ENCODE measurements around the gene ASB18.

The ASB18 gene

DNA sequence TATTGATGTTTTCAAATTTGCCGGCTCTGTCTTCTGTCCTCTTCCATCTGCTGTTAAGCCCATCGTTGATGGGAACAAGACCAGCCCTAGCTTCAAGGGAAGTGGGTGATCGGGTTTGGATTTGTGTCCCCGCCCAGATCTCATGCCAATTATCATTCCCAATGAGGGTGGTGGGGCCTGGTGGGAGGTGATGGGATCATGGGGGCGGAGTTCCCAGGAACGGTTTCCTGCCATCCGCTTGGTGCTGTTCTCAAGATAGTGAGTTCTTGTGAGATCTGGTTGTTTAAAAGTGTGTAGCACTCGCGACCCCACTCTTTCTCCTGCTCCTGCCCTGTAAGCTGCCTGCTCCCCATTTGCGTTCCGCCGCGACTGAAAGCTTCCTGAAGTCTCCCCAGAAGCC is 9.5 kb downstream of the ASB18 start:
- Mint-ChIP-seq H3K4me3 (no peak overlapping the region), H3K27me3 (ENCODE audit: low read depth) (peaks cover 19% of the 10 kb centered on the region), H3K36me3 (ENCODE audit: low read depth) (no peaks in the 10 kb centered on the region), H3K9me3 (no peaks in the 10 kb centered on the region), H3K27ac (no peak overlapping the region), H3K4me1 (no peaks in the 10 kb centered on the region)
- TF ChIP-seq, protein P1, sequence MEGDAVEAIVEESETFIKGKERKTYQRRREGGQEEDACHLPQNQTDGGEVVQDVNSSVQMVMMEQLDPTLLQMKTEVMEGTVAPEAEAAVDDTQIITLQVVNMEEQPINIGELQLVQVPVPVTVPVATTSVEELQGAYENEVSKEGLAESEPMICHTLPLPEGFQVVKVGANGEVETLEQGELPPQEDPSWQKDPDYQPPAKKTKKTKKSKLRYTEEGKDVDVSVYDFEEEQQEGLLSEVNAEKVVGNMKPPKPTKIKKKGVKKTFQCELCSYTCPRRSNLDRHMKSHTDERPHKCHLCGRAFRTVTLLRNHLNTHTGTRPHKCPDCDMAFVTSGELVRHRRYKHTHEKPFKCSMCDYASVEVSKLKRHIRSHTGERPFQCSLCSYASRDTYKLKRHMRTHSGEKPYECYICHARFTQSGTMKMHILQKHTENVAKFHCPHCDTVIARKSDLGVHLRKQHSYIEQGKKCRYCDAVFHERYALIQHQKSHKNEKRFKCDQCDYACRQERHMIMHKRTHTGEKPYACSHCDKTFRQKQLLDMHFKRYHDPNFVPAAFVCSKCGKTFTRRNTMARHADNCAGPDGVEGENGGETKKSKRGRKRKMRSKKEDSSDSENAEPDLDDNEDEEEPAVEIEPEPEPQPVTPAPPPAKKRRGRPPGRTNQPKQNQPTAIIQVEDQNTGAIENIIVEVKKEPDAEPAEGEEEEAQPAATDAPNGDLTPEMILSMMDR (IDR thresholded peaks at IDR 0.05; ENCODE audit: unreplicated experiment in 3 of 3): no peak

DNA sequence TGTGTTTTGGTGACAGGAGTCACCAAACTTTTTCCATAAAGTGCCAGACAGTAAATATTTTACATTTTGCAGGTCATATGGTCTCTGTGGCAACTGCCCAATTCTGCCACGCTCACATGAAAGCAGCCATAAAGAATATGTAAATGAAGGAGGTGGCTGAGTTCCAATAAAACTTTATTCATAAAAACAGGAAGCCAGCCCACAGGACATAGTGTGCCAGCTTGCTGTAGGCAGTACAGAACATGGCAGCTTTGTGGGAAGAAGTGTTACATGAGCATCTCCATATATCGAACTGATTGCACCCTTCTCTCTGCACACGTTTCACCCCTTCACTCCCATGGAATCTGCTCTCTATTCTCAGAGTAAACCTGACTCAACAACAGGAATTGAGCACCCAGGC is 10.2 kb downstream of the ASB18 start:
- H3K4me1 Mint-ChIP-seq: no peaks in the 10 kb centered on the region
- H3K9me3 Mint-ChIP-seq: no peaks in the 10 kb centered on the region
- no peaks in the 10 kb centered on the region for H3K36me3 Mint-ChIP-seq (ENCODE audit: low read depth)
- peaks cover 19% of the 10 kb centered on the region for H3K27me3 Mint-ChIP-seq (ENCODE audit: low read depth)
- TF ChIP-seq, protein P1 (IDR thresholded peaks at IDR 0.05; ENCODE audit: unreplicated experiment in 3 of 3): no peak
- no peak overlapping the region for H3K27ac Mint-ChIP-seq
- no peak overlapping the region for H3K4me3 Mint-ChIP-seq

DNA sequence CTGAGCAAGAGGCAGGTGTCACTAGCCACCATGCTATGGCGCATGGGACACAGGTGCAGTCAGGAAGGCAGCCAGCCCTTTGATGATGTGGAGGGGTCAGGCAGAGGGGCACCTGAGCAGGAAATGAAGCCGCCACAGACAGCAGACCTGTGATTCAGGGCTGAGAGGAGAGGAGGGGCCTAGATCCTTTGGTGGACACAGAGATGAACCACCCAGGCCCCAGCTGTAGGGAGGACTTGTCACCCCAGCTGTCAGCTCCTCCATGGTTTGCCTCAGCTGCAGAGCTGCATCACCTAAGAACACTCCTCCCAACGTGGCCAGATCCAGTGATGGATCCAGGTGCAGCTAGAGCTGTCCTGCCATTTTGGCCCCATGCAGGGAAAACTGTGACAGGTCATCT is 11.6 kb downstream of the ASB18 start:
- no peaks in the 10 kb centered on the region for H3K9me3 Mint-ChIP-seq
- H3K36me3 Mint-ChIP-seq (ENCODE audit: low read depth): no peaks in the 10 kb centered on the region
- H3K27ac Mint-ChIP-seq: no peak overlapping the region
- H3K4me3 Mint-ChIP-seq: no peak overlapping the region
- peaks cover 19% of the 10 kb centered on the region for H3K27me3 Mint-ChIP-seq (ENCODE audit: low read depth)
- TF ChIP-seq, protein P1 (IDR thresholded peaks at IDR 0.05; ENCODE audit: unreplicated experiment in 3 of 3): no peak
- no peaks in the 10 kb centered on the region for H3K4me1 Mint-ChIP-seq

DNA sequence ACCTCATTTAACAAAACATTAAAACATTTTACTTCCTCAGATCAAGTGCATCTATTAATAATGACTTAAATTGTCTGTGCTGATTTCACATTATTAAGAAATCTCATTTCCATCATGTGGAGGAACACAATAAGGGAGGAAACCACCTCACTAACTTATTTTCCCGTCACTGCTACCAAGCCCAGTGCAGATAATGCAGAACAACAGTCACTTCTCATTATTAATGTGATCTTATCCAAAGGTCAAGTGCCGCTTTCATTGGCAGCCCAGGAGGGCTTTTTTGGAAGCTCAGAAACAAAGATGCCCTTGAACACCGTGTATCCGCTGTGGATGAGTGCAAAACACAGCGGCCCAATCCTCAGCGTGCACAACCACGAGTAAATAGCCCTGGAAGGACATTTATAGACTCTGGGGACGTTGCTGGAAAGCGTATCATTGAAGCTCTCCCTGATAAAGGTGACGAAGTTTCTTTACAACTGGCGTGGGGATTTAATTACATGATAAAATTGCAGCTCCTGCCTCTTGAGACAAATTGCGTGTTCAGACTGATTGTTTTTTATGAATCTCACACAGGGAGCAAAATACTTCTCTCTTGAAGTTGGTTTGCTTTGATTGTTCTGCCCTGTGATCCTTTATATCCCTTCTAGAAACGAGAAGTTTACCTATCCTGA is 13.2 kb downstream of the ASB18 start:
- H3K4me3 Mint-ChIP-seq: no peak overlapping the region

DNA sequence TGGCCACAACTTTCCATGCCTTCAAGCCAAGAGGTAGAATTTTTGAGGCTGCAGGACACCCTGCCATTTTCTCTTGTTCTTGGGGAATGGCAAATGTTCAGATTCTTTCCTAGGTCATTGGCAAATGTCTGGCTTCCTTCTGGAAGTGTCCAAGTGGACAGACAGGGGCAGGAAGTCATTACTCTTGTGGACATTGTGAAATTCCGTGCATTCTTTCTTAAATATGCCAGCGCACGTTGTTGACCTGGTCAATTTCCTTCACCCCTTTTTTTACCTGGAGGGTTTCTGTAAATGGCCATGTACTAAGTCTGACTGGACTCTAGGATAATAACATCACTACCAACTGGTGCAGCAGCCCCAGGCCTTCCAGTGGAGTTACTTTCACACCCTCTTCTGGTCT is 13.9 kb downstream of the ASB18 start:
- no peak overlapping the region for H3K4me3 Mint-ChIP-seq
- H3K36me3 Mint-ChIP-seq (ENCODE audit: low read depth): no peaks in the 10 kb centered on the region
- peaks cover 19% of the 10 kb centered on the region for H3K27me3 Mint-ChIP-seq (ENCODE audit: low read depth)

More for the DNA sequence above, 13.2 kb downstream of the ASB18 start:
- H3K9me3 Mint-ChIP-seq: no peaks in the 10 kb centered on the region
- H3K4me1 Mint-ChIP-seq: no peaks in the 10 kb centered on the region
- no peak overlapping the region for H3K27ac Mint-ChIP-seq
- TF ChIP-seq, protein P1 (IDR thresholded peaks at IDR 0.05; ENCODE audit: unreplicated experiment in 3 of 3): no peak
- no peaks in the 10 kb centered on the region for H3K36me3 Mint-ChIP-seq (ENCODE audit: low read depth)
- peaks cover 15% of the 10 kb centered on the region for H3K27me3 Mint-ChIP-seq (ENCODE audit: low read depth)

More for the DNA sequence above, 13.9 kb downstream of the ASB18 start:
- TF ChIP-seq, protein P1 (IDR thresholded peaks at IDR 0.05; ENCODE audit: unreplicated experiment in 3 of 3): no peak
- Mint-ChIP-seq H3K27ac (no peak overlapping the region), H3K9me3 (no peaks in the 10 kb centered on the region), H3K4me1 (no peaks in the 10 kb centered on the region)

All from nephron (organoid).